Keratinocyte (primary cell): ENCODE results near the gene TMC2.

Experiments
- EZH2 ChIP-seq: IDR thresholded peaks from one replicate; pipeline ENCODE4 v1.6.1; 2012; ENCODE audit warnings: inconsistent platforms, mild to moderate bottlenecking, low read length, moderate library complexity
- TF ChIP-seq, protein P1 (sequence below), 3 experiments: IDR thresholded peaks in 1 of 3; conservative IDR thresholded peaks in 1 of 3; optimal IDR thresholded peaks in 1 of 3; 2 replicates in 2 of 3; 3 replicates in 1 of 3; pipeline versions ENCODE3 to v1.5.1; 2011; ENCODE audit warnings: low read length in 3 of 3, mild to moderate bottlenecking in 3 of 3, moderate library complexity in 2 of 3, control low read depth in 1 of 3, inconsistent platforms in 1 of 3; ENCODE audit not compliant: insufficient read depth in 2 of 3; ENCODE audit errors: extremely low read depth in 1 of 3

DNA sequence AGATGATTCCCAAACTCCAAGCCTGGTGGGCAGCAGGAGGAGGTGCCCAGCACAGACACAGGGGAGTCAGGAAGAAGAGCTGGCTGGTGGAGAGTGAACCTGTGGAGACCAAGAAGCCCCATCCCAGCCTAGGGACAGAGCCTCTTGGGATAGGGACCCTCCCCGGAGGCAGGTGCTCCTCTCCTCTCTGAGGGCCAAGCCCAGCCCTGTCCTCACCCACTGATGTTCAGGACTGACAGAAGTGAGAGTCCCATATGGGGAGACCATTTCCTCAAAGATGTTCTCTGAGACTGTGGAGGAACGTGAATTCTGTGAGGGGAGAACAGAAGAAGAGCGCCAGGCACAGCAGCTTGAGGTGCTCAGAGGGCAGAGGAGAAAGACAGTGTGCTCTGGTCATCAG, 153.8 kb downstream of the TMC2 start:
- TF ChIP-seq, protein P1, sequence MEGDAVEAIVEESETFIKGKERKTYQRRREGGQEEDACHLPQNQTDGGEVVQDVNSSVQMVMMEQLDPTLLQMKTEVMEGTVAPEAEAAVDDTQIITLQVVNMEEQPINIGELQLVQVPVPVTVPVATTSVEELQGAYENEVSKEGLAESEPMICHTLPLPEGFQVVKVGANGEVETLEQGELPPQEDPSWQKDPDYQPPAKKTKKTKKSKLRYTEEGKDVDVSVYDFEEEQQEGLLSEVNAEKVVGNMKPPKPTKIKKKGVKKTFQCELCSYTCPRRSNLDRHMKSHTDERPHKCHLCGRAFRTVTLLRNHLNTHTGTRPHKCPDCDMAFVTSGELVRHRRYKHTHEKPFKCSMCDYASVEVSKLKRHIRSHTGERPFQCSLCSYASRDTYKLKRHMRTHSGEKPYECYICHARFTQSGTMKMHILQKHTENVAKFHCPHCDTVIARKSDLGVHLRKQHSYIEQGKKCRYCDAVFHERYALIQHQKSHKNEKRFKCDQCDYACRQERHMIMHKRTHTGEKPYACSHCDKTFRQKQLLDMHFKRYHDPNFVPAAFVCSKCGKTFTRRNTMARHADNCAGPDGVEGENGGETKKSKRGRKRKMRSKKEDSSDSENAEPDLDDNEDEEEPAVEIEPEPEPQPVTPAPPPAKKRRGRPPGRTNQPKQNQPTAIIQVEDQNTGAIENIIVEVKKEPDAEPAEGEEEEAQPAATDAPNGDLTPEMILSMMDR (optimal IDR thresholded peaks at IDR 0.05 in 1 of 3, IDR thresholded peaks at IDR 0.05 in 1 of 3, conservative IDR thresholded peaks at IDR 0.05 in 1 of 3; ENCODE audit: extremely low read depth in 1 of 3, insufficient read depth in 2 of 3, low read length in 3 of 3), result no peak
- no peak for TF ChIP-seq EZH2
